Astrocyte (in vitro differentiated cells and primary cell): ENCODE results near the gene DIP2B. TPM values are rescaled to one million over a fixed set of nuclear protein-coding genes. Genes with fewer than 3 reads are reported as not detected.
A peak's percentile ranks its signal among the peaks of the same experiment; 100 is the strongest.

Experiments
- DNase-seq: peaks from one replicate; pipeline ENCODE4 v3.0.0-alpha.2; 2010; ENCODE audit warnings: low read depth
- FAIRE-seq: peaks from 2 replicates; lab custom pipeline; 2011; peaks lifted over from hg19 to GRCh38; lab: Jason Lieb, UNC
- H2AFZ ChIP-seq: 2 replicates; pipeline ENCODE4 v1.6.0; 2012; ENCODE audit warnings: low read depth, low read length, inconsistent platforms
- H3K27ac ChIP-seq: 2 replicates; pipeline ENCODE4 v1.5.1; 2011; ENCODE audit warnings: low read depth, low read length, inconsistent platforms
- H3K27me3 ChIP-seq: 2 replicates; pipeline ENCODE4 v1.6.0; 2011; ENCODE audit warnings: low read length, inconsistent platforms; ENCODE audit not compliant: insufficient read depth
- H3K36me3 ChIP-seq: 2 replicates; pipeline ENCODE4 v1.5.1; 2011; ENCODE audit warnings: low read length, inconsistent platforms; ENCODE audit not compliant: insufficient read depth
- H3K4me1 ChIP-seq: 2 replicates; pipeline ENCODE4 v1.5.1; 2011; ENCODE audit warnings: low read length, inconsistent platforms; ENCODE audit not compliant: insufficient read depth
- H3K4me2 ChIP-seq: 2 replicates; pipeline ENCODE4 v1.6.0; 2012; ENCODE audit warnings: low read length, inconsistent platforms
- H3K4me3 ChIP-seq: 2 replicates; pipeline ENCODE4 v1.5.1; 2011; ENCODE audit warnings: low read depth, mild to moderate bottlenecking, low read length, inconsistent platforms; ENCODE audit not compliant: insufficient read depth
- H3K79me2 ChIP-seq: 2 replicates; pipeline ENCODE4 v1.6.0; 2012; ENCODE audit warnings: mild to moderate bottlenecking, low read length, inconsistent platforms; ENCODE audit not compliant: insufficient read depth
- H3K9ac ChIP-seq: 2 replicates; pipeline ENCODE4 v1.6.0; 2012; ENCODE audit warnings: mild to moderate bottlenecking, low read length, inconsistent platforms
- H3K9me3 ChIP-seq: 2 replicates; pipeline ENCODE4 v1.5.1; 2012; ENCODE audit warnings: low read depth, mild to moderate bottlenecking, low read length, inconsistent platforms; ENCODE audit not compliant: insufficient read depth
- H4K20me1 ChIP-seq: 2 replicates; pipeline ENCODE4 v1.6.0; 2012; ENCODE audit warnings: low read length, inconsistent platforms; ENCODE audit not compliant: insufficient read depth
- H3K27ac Mint-ChIP-seq: one replicate; pipeline ENCODE4 v1.8.0; 2021; ENCODE audit warnings: mild to moderate bottlenecking, mixed read lengths; ENCODE audit not compliant: unreplicated experiment
- H3K27me3 Mint-ChIP-seq: one replicate; pipeline ENCODE4 v1.8.0; 2021; ENCODE audit warnings: low read depth, mixed read lengths; ENCODE audit not compliant: unreplicated experiment
- H3K36me3 Mint-ChIP-seq: one replicate; pipeline ENCODE4 v1.8.0; 2021; ENCODE audit warnings: low read depth, mixed read lengths; ENCODE audit not compliant: unreplicated experiment
- H3K4me1 Mint-ChIP-seq: one replicate; pipeline ENCODE4 v1.8.0; 2021; ENCODE audit warnings: low read depth, mixed read lengths; ENCODE audit not compliant: unreplicated experiment
- H3K4me3 Mint-ChIP-seq: one replicate; pipeline ENCODE4 v1.8.0; 2021; ENCODE audit warnings: mild to moderate bottlenecking, moderate library complexity, mixed read lengths; ENCODE audit not compliant: unreplicated experiment
- H3K9me3 Mint-ChIP-seq: one replicate; pipeline ENCODE4 v1.8.0; 2021; ENCODE audit warnings: mild to moderate bottlenecking, mixed read lengths; ENCODE audit not compliant: unreplicated experiment
- EZH2 ChIP-seq: IDR thresholded peaks from 2 replicates; pipeline ENCODE4 v1.6.1; 2012; ENCODE audit warnings: mild to moderate bottlenecking, low read length, inconsistent platforms; ENCODE audit not compliant: insufficient read depth
- total RNA-seq: library from RNA; stranded (reverse); gene quantifications from 2 replicates; pipeline ENCODE4 v1.2.1, GENCODE V29; 2021
- TF ChIP-seq, protein P1 (sequence below): IDR thresholded peaks from 2 replicates; pipeline ENCODE4 v1.5.1; 2011; ENCODE audit warnings: low read depth, mild to moderate bottlenecking, inconsistent platforms, low read length, moderate library complexity; ENCODE audit not compliant: insufficient read depth

DIP2B gene
- total RNA-seq, 1 donor from 2014 or later: 53.2 TPM

DNA sequence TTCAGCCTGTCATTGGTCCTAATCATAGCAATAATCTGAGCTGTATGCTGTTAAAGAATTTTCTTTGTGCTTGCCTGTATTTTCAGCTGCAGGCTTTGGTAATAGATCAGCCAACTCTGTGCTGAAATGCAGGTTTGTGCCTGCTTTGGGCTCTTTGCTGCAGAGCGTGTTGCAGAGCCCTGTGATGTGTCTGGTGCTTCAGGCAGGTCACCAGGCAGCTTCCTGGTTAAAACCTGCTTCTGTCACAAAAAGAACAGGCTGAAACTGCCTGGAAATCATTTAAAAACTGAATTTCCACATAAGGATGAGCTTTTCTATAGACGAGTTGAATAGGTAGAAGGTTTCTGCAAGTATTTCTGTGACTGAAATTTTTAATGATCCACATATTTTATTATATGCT, 3.1 kb downstream of the DIP2B start:
- DNase-seq (no peak), FAIRE-seq (no peak)
- Histone ChIP-seq H3K4me2 (peak overlapping the region; percentile 92), H3K9me3 (no peaks in the 10 kb centered on the region), H3K4me1 (peaks cover 19% of the 10 kb centered on the region), H3K36me3 (no peaks in the 10 kb centered on the region), H3K27ac (no peak overlapping the region), H4K20me1 (peaks cover 62% of the 10 kb centered on the region), H3K27me3 (no peaks in the 10 kb centered on the region), H3K4me3 (no peak overlapping the region), H2AFZ (no peak overlapping the region), H3K79me2 (peaks cover 83% of the 10 kb centered on the region), H3K9ac (peak overlapping the region; percentile 23)
- peak overlapping the region; percentile 72 for H3K27ac Mint-ChIP-seq
- H3K27me3 Mint-ChIP-seq: no peaks in the 10 kb centered on the region
- TF ChIP-seq, protein P1, sequence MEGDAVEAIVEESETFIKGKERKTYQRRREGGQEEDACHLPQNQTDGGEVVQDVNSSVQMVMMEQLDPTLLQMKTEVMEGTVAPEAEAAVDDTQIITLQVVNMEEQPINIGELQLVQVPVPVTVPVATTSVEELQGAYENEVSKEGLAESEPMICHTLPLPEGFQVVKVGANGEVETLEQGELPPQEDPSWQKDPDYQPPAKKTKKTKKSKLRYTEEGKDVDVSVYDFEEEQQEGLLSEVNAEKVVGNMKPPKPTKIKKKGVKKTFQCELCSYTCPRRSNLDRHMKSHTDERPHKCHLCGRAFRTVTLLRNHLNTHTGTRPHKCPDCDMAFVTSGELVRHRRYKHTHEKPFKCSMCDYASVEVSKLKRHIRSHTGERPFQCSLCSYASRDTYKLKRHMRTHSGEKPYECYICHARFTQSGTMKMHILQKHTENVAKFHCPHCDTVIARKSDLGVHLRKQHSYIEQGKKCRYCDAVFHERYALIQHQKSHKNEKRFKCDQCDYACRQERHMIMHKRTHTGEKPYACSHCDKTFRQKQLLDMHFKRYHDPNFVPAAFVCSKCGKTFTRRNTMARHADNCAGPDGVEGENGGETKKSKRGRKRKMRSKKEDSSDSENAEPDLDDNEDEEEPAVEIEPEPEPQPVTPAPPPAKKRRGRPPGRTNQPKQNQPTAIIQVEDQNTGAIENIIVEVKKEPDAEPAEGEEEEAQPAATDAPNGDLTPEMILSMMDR: no peak
- TF ChIP-seq EZH2: no peak
- H3K36me3 Mint-ChIP-seq: no peaks in the 10 kb centered on the region
- H3K4me1 Mint-ChIP-seq: peaks cover 37% of the 10 kb centered on the region
- peak overlapping the region; percentile 80 for H3K4me3 Mint-ChIP-seq
- no peaks in the 10 kb centered on the region for H3K9me3 Mint-ChIP-seq

DNA sequence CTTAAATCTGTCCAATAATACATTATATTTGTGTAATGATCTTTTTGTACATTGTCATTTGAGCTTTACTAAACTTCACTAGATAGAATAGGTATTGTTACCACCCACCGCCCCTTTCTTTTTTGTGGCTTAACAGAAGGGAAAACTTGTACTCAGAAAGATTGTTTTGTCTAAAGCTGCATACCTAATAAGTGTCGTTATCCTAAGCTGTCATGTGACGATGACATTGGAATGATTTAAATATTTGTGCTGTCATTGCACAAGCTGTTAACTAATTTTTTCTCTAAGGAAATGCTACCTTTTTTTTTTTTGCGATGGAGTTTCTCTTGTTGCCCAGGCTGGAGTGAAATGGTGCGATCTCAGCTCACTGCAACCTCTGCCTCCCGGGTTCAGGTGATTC, 3.6 kb downstream of the DIP2B start:
- peaks cover 88% of the 10 kb centered on the region for H3K79me2 ChIP-seq

More for the DNA sequence above, 3.6 kb downstream of the DIP2B start:
- H2AFZ ChIP-seq: no peak overlapping the region
- H3K4me2 ChIP-seq: no peak overlapping the region
- Mint-ChIP-seq H3K27ac (no peak overlapping the region), H3K4me1 (peaks cover 37% of the 10 kb centered on the region), H3K9me3 (no peaks in the 10 kb centered on the region), H3K4me3 (peak overlapping the region; percentile 80), H3K27me3 (no peaks in the 10 kb centered on the region), H3K36me3 (no peaks in the 10 kb centered on the region)
- FAIRE-seq (no peak), DNase-seq (no peak)
- H4K20me1 ChIP-seq: peaks cover 67% of the 10 kb centered on the region
- TF ChIP-seq EZH2: no peak
- TF ChIP-seq, protein P1: no peak
- no peaks in the 10 kb centered on the region for H3K36me3 ChIP-seq
- H3K9ac ChIP-seq: no peak overlapping the region
- H3K27me3 ChIP-seq: no peaks in the 10 kb centered on the region
- H3K9me3 ChIP-seq: no peaks in the 10 kb centered on the region
- no peak overlapping the region for H3K4me3 ChIP-seq
- peaks cover 19% of the 10 kb centered on the region for H3K4me1 ChIP-seq
- no peak overlapping the region for H3K27ac ChIP-seq
